Esophagus squamous epithelium (tissue), 5 donors: ENCODE data around the gene CD244. TPM values are rescaled to one million over a fixed set of nuclear protein-coding genes. Genes with fewer than 3 reads are reported as not detected.
"Not testable (repeated sequence)": the region's sequence is repeated elsewhere in the genome, so short reads cannot be mapped to it uniquely, and the experiment has no call there.

Source experiments
- DNase-seq: peaks from one replicate; lab custom pipeline; 2025; lab: John Stamatoyannopoulos, UW
- H3K27ac ChIP-seq, 4 donors: fragments of 200-600 bp; sonication (generic); one replicate each; pipeline ENCODE4 v1.5.1; 2016 to 2019; ENCODE audit warnings: mild to moderate bottlenecking in 1 of 4
- H3K27me3 ChIP-seq, 4 donors: fragments of 200-600 bp; sonication (generic); 1 replicate in 3 of 4; 2 replicates in 1 of 4; pipeline versions ENCODE4 v1.5.1 to v1.6.0; 2017 to 2021; ENCODE audit warnings: antibody characterized with exemption in 1 of 4
- H3K36me3 ChIP-seq, 3 donors: fragments of 200-600 bp; sonication (generic); one replicate each; pipeline ENCODE4 v1.5.1; 2016 to 2019
- H3K4me1 ChIP-seq, 3 donors: fragments of 200-600 bp; sonication (generic); one replicate each; pipeline ENCODE4 v1.5.1; 2017 to 2019
- H3K4me3 ChIP-seq, 4 donors: fragments of 200-600 bp; sonication (generic); 1 replicate in 3 of 4; 2 replicates in 1 of 4; pipeline ENCODE4 v1.5.1; 2016 to 2019; ENCODE audit warnings: mild to moderate bottlenecking in 2 of 4, moderate library complexity in 1 of 4
- H3K9me3 ChIP-seq, 3 donors: fragments of 200-600 bp; sonication (generic); one replicate each; pipeline ENCODE4 v1.5.1; 2016 to 2019
- CTCF ChIP-seq, 6 experiments: fragments of 450-650 bp in 4 of 6; fragments of 200-600 bp in 2 of 6; sonication (generic) in 2 of 6; IDR thresholded peaks; one replicate each; pipeline ENCODE4 v1.5.1; 2016 to 2019; ENCODE audit warnings: antibody characterized with exemption in 6 of 6, mild to moderate bottlenecking in 4 of 6, moderate library complexity in 4 of 6
- POLR2A ChIP-seq, 4 donors: fragments of 450-650 bp; IDR thresholded peaks; one replicate each; pipeline ENCODE4 v1.6.1; 2017; ENCODE audit warnings: antibody characterized with exemption in 4 of 4, mild to moderate bottlenecking in 4 of 4, moderate library complexity in 3 of 4
- WGBS, 2 donors: methylation state at CpG; one replicate each; pipeline ENCODE4 v1.1.5; 2018; 5-methylcytosine and 5-hydroxymethylcytosine counted together
- intact Hi-C: fragments of 100-400 bp; cut with DNase I; formaldehyde crosslinking; loops from one replicate; pipeline ENCODE4 v1.15.0; 2022
- total RNA-seq, 4 donors: library from RNA; depleted of rRNA; stranded (reverse); fragments of >200 nt; gene quantifications; one replicate each; pipeline ENCODE4 v1.1.0, GENCODE V29; 2016
- donor health status: DM: yes; HTN: yes; CAD: no.

Gene CD244
- total RNA-seq, 4 donors from 2014 or later: 0.18 to 1.7 (median 0.56) TPM

GRCh38 chr1:160789051-160789701 is 73.5 kb downstream of the CD244 start:
- Histone ChIP-seq H3K9me3 (peaks cover 0 to 7% (median 0%) of the 10 kb centered on the region in 3 donors), H3K36me3 (no peaks in the 10 kb centered on the region), H3K4me3 (no peak overlapping the region), H3K27me3 (no peaks in the 10 kb centered on the region), H3K27ac (no peak overlapping the region), H3K4me1 (no peaks in the 10 kb centered on the region)
- TF ChIP-seq POLR2A (IDR thresholded peaks at IDR 0.05) (no peak), CTCF (IDR thresholded peaks at IDR 0.05) (no peak)
- 94 to 95% methylated on average over 3 to 11 of the region's 11 CpGs for WGBS, 2 donors
- intact Hi-C loops: no loop called here
- DNase-seq: no peak

- H3K9me3 ChIP-seq, H3K36me3 ChIP-seq, H3K27me3 ChIP-seq, intact Hi-C loops, DNase-seq, H3K4me3 ChIP-seq: not testable (repeated sequence)
- Histone ChIP-seq H3K27ac (peak overlapping the region; percentile 80 to 89 (median 88)), H3K4me1 (peaks cover 19 to 41% (median 19%) of the 10 kb centered on the region in 3 donors)
- 76 to 82% methylated on average over 17 to 18 of the region's 25 CpGs for WGBS, 2 donors
Observed at GRCh38 chr1:160782988-160783765, 79.5 kb downstream of the CD244 start.

GRCh38 chr1:160781914-160782689 is 80.6 kb downstream of the CD244 start:
- intact Hi-C loops: no loop called here
- Histone ChIP-seq H3K27ac (peak overlapping the region; percentile 80 to 89 (median 88)), H3K9me3 (no peaks in the 10 kb centered on the region), H3K4me3 (no peak overlapping the region), H3K27me3 (no peaks in the 10 kb centered on the region), H3K36me3 (no peaks in the 10 kb centered on the region), H3K4me1 (peaks cover 19 to 41% (median 19%) of the 10 kb centered on the region in 3 donors)
- 61 to 63% methylated on average over 6 to 9 of the region's 9 CpGs for WGBS, 2 donors
- no peak for TF ChIP-seq CTCF (IDR thresholded peaks at IDR 0.05)
- TF ChIP-seq POLR2A (IDR thresholded peaks at IDR 0.05): peak in 1 of 4 donors; percentile 32
- DNase-seq: no peak

GRCh38 chr1:160781186-160781766 is 81.4 kb downstream of the CD244 start:
- Histone ChIP-seq H3K36me3 (no peaks in the 10 kb centered on the region), H3K9me3 (no peaks in the 10 kb centered on the region), H3K27me3 (no peaks in the 10 kb centered on the region), H3K27ac (peak overlapping the region; percentile 80 to 89 (median 88)), H3K4me3 (no peak overlapping the region), H3K4me1 (peaks cover 19 to 41% (median 19%) of the 10 kb centered on the region in 3 donors)
- WGBS, 2 donors: 40 to 56% methylated on average over 6 to 8 of the region's 8 CpGs
- TF ChIP-seq CTCF (IDR thresholded peaks at IDR 0.05) (no peak), POLR2A (IDR thresholded peaks at IDR 0.05) (no peak)
- intact Hi-C loops: no loop called here
- no peak for DNase-seq

DNA sequence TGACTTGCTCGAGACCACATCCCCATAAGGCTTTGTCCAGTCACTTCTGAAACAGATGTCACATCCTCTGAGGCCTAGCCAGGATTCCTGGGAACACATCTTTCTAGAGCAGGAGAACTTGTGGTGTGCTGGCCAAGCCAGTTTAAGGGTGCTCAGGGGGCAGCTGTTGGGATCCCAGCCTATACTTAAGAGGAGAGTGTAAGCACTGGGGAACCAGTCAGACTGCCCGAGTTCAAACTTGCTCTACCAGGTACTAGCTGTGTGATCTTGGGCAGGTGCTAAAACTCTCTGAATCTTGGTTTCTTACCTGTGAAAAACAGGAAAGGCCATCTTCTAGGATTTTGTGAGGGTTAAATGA is 82.3 kb downstream of the CD244 start:
- intact Hi-C loops: no loop called here
- 61 to 79% methylated on average over 2 of the region's 2 CpGs for WGBS, 2 donors
- H3K27me3 ChIP-seq: no peaks in the 10 kb centered on the region
- TF ChIP-seq CTCF (IDR thresholded peaks at IDR 0.05) (no peak), POLR2A (IDR thresholded peaks at IDR 0.05) (no peak)
- DNase-seq: no peak
- no peak overlapping the region for H3K4me3 ChIP-seq
- H3K9me3 ChIP-seq: no peaks in the 10 kb centered on the region
- peaks cover 19 to 41% (median 19%) of the 10 kb centered on the region in 3 donors for H3K4me1 ChIP-seq
- peak overlapping the region in 3 of 4 donors; percentile 80 to 89 (median 88) for H3K27ac ChIP-seq
- H3K36me3 ChIP-seq: no peaks in the 10 kb centered on the region
